Adrenal gland (tissue), 5 donors: Measurements from ENCODE around the gene CNOT2.

Source experiments
- POLR2A ChIP-seq, 2 donors: fragments of 450-650 bp; IDR thresholded peaks; one replicate each; pipeline ENCODE4 v1.6.1; 2017; ENCODE audit warnings: antibody characterized with exemption in 2 of 2, mild to moderate bottlenecking in 2 of 2, moderate library complexity in 1 of 2
- TF ChIP-seq, protein P1 (sequence below), 6 experiments: fragments of 450-650 bp in 4 of 6; fragments of 200-600 bp in 2 of 6; sonication (generic) in 1 of 6; IDR thresholded peaks; 1 replicate in 5 of 6; 2 replicates in 1 of 6; pipeline versions ENCODE4 v1.5.1 to v1.8.0; 2016 to 2021; ENCODE audit warnings: antibody characterized with exemption in 6 of 6, mild to moderate bottlenecking in 2 of 6, moderate library complexity in 1 of 6
- donor health status: DM: no; HTN: no; CAD: no.

DNA sequence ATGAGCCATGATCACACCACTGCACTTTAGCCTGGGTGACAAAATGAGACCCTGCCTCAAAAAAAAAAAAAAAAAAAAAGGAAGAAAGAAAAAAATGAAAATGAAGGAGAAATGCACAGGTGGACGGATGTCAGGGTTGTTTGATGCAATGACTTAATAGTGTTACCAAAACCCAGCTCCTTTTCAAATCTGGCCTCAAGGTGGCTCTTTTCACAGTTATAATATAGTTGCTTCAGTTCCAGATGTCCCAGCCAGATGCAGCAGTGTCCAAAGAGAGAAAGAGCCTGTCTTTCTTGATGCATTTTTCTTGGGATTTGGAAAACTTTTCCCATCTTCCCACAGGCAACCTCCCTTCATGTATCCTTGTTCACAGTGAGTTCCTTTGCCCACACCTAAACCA, 159.4 kb downstream of the CNOT2 start:
- no peak for TF ChIP-seq POLR2A (IDR thresholded peaks at IDR 0.05)
- TF ChIP-seq, protein P1, sequence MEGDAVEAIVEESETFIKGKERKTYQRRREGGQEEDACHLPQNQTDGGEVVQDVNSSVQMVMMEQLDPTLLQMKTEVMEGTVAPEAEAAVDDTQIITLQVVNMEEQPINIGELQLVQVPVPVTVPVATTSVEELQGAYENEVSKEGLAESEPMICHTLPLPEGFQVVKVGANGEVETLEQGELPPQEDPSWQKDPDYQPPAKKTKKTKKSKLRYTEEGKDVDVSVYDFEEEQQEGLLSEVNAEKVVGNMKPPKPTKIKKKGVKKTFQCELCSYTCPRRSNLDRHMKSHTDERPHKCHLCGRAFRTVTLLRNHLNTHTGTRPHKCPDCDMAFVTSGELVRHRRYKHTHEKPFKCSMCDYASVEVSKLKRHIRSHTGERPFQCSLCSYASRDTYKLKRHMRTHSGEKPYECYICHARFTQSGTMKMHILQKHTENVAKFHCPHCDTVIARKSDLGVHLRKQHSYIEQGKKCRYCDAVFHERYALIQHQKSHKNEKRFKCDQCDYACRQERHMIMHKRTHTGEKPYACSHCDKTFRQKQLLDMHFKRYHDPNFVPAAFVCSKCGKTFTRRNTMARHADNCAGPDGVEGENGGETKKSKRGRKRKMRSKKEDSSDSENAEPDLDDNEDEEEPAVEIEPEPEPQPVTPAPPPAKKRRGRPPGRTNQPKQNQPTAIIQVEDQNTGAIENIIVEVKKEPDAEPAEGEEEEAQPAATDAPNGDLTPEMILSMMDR (IDR thresholded peaks at IDR 0.05): no peak
